H1 (cell line): ENCODE results near the gene PLG.
"Not testable (repeated sequence)": the region's sequence is repeated elsewhere in the genome, so short reads cannot be mapped to it uniquely, and the experiment has no call there.

Experiments used
- BRCA1 ChIP-seq: IDR thresholded peaks from 2 replicates; pipeline ENCODE4 v1.6.1; 2012; ENCODE audit warnings: low read depth, low read length, improper control_type of control experiment
- CTCF ChIP-seq, 3 experiments: IDR thresholded peaks; 1 replicate in 2 of 3; 2 replicates in 1 of 3; pipeline versions ENCODE4 v1.5.1 to v1.6.1; 2011; ENCODE audit warnings: low read length in 3 of 3, mild to moderate bottlenecking in 3 of 3, inconsistent platforms in 2 of 3, low read depth in 1 of 3, moderate library complexity in 1 of 3; ENCODE audit not compliant: insufficient read depth in 1 of 3; ENCODE audit errors: control extremely low read depth in 1 of 3
- EP300 ChIP-seq, 2 experiments: IDR thresholded peaks; 1 replicate in 1 of 2; 2 replicates in 1 of 2; pipeline ENCODE4 v1.6.1; 2011 to 2012; ENCODE audit warnings: low read depth in 2 of 2, low read length in 2 of 2, mild to moderate bottlenecking in 2 of 2, borderline replicate concordance in 1 of 2, inconsistent platforms in 1 of 2, moderate library complexity in 1 of 2
- EZH2 ChIP-seq: fragments of 200-600 bp; sonication (generic); IDR thresholded peaks from 2 replicates; pipeline ENCODE4 v1.7.1; 2012; ENCODE audit warnings: low read depth, mild to moderate bottlenecking, moderate library complexity, low read length, inconsistent platforms; ENCODE audit not compliant: severe bottlenecking
- HDAC2 ChIP-seq, 2 experiments: fragments of 300-600 bp in 1 of 2; sonication (generic) in 1 of 2; IDR thresholded peaks; 2 replicates each; pipeline ENCODE4 v1.6.1; 2011 to 2012; ENCODE audit warnings: low read depth in 2 of 2, low read length in 2 of 2, mild to moderate bottlenecking in 2 of 2, moderate library complexity in 2 of 2, borderline replicate concordance in 1 of 2, inconsistent platforms in 1 of 2
- PHF8 ChIP-seq: fragments of 200-600 bp; sonication (generic); conservative IDR thresholded peaks from 2 replicates; pipeline ENCODE4 v1.7.1; 2012; ENCODE audit warnings: low read depth, mild to moderate bottlenecking, inconsistent platforms, low read length, moderate library complexity
- POLR2A ChIP-seq, 2 experiments: IDR thresholded peaks; 1 replicate in 1 of 2; 2 replicates in 1 of 2; pipeline ENCODE4 v1.6.1; 2011; ENCODE audit warnings: low read depth in 2 of 2, low read length in 2 of 2, mild to moderate bottlenecking in 2 of 2; ENCODE audit errors: control extremely low read depth in 1 of 2
- POLR2AphosphoS5 ChIP-seq: IDR thresholded peaks from 2 replicates; pipeline ENCODE4 v1.6.1; 2011; ENCODE audit warnings: low read depth, low read length
- RFX5 ChIP-seq: IDR thresholded peaks from 2 replicates; pipeline ENCODE4 v1.6.1; 2011; ENCODE audit warnings: low read depth, low read length, improper control_type of control experiment, borderline replicate concordance
- RNF2 ChIP-seq: fragments of 200-900, 300-1000 bp; sonication (generic); IDR thresholded peaks from 2 replicates; pipeline ENCODE4 v1.7.1; 2016; ENCODE audit warnings: borderline replicate concordance, low read depth, mild to moderate bottlenecking, antibody characterized with exemption, low read length; ENCODE audit not compliant: poor library complexity, severe bottlenecking; ENCODE audit errors: missing control alignments
- RXRA ChIP-seq: IDR thresholded peaks from 2 replicates; pipeline ENCODE4 v1.6.1; 2011; ENCODE audit warnings: low read depth, mild to moderate bottlenecking, low read length, moderate library complexity; ENCODE audit not compliant: insufficient read depth
- ZNF274 ChIP-seq: IDR thresholded peaks from 2 replicates; pipeline ENCODE4 v1.7.0; 2012; ENCODE audit warnings: low read length, borderline replicate concordance; ENCODE audit errors: extremely low read depth
- TF ChIP-seq, protein P1 (sequence below): IDR thresholded peaks from 2 replicates; pipeline ENCODE4 v1.6.1; 2012; ENCODE audit warnings: inconsistent platforms

DNA sequence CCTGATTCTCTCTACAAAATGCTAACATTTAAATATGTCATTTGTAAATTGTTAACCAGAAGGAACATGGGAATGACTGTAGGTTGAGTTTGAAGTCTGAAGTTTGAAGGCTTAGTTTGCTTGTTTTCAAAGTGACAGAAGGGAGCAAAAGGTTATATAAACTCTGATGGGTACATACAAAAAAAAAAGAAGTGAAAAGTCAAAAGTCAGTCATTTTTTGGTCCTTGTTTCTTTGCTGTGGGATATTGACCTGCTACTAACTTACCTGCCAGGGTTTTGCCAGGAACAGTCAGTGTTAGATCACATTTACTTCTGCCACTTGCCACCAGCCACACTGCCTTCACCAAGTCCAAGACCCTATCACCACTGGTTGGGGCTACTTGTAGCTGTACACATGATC lies 6.9 kb downstream of the PLG start:
- not testable (repeated sequence) for TF ChIP-seq CTCF (IDR thresholded peaks at IDR 0.05; ENCODE audit: control extremely low read depth in 1 of 3, insufficient read depth in 1 of 3, low read depth in 1 of 3, low read length in 3 of 3); POLR2AphosphoS5; RXRA; BRCA1; RFX5; POLR2A (IDR thresholded peaks at IDR 0.05; ENCODE audit: control extremely low read depth in 1 of 2, low read depth in 2 of 2, low read length in 2 of 2); EP300 (IDR thresholded peaks at IDR 0.05; ENCODE audit: borderline replicate concordance in 1 of 2, low read depth in 2 of 2, low read length in 2 of 2); RNF2; PHF8; ZNF274; EZH2; HDAC2 (IDR thresholded peaks at IDR 0.05; ENCODE audit: borderline replicate concordance in 1 of 2, low read depth in 2 of 2, low read length in 2 of 2)
- TF ChIP-seq, protein P1, sequence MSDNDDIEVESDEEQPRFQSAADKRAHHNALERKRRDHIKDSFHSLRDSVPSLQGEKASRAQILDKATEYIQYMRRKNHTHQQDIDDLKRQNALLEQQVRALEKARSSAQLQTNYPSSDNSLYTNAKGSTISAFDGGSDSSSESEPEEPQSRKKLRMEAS, result not testable (repeated sequence)
